IMR-90 (cell line): ENCODE data around the gene CDC42EP1.

Source experiments
- BHLHE40 ChIP-seq: fragments of 150-350 bp; IDR thresholded peaks from 2 replicates; pipeline ENCODE4 v1.6.1; 2016; ENCODE audit warnings: mild to moderate bottlenecking, low read depth, low read length
- CEBPB ChIP-seq: IDR thresholded peaks from 2 replicates; pipeline ENCODE4 v1.6.1; 2012; ENCODE audit warnings: low read depth, low read length, improper control_type of control experiment
- CTCF ChIP-seq: conservative IDR thresholded peaks from 2 replicates; pipeline ENCODE4 v1.5.1; 2012; ENCODE audit warnings: mild to moderate bottlenecking, low read depth, low read length, improper control_type of control experiment
- FOS ChIP-seq: fragments of 150-350 bp; IDR thresholded peaks from 2 replicates; pipeline ENCODE4 v1.6.1; 2016; ENCODE audit warnings: low read depth, low read length
- MXI1 ChIP-seq: IDR thresholded peaks from 2 replicates; pipeline ENCODE4 v1.6.1; 2012; ENCODE audit warnings: low read depth, mild to moderate bottlenecking, low read length, moderate library complexity, borderline replicate concordance
- NFE2L2 ChIP-seq: fragments of 150-350 bp; IDR thresholded peaks from 2 replicates; pipeline ENCODE4 v1.6.1; 2016; ENCODE audit warnings: low read depth, mild to moderate bottlenecking, low read length
- POLR2A ChIP-seq: IDR thresholded peaks from 2 replicates; pipeline ENCODE4 v1.6.1; 2012; ENCODE audit warnings: mild to moderate bottlenecking, low read depth, low read length
- RCOR1 ChIP-seq: IDR thresholded peaks from 2 replicates; pipeline ENCODE4 v1.6.1; 2012; ENCODE audit warnings: mild to moderate bottlenecking, low read length, improper control_type of control experiment; ENCODE audit not compliant: insufficient replicate concordance
- RFX5 ChIP-seq: IDR thresholded peaks from 2 replicates; pipeline ENCODE4 v1.8.0; 2012; ENCODE audit warnings: low read depth, mild to moderate bottlenecking, low read length, moderate library complexity
- USF2 ChIP-seq: fragments of 150-350 bp; IDR thresholded peaks from 2 replicates; pipeline ENCODE4 v1.6.1; 2017; ENCODE audit warnings: mild to moderate bottlenecking, antibody characterized with exemption, low read length, low read depth
- TF ChIP-seq, protein P1 (sequence below): fragments of 150-350 bp; IDR thresholded peaks from 2 replicates; pipeline ENCODE4 v1.6.1; 2016; ENCODE audit warnings: low read depth, mild to moderate bottlenecking, low read length, moderate library complexity, borderline replicate concordance

- TF ChIP-seq CTCF: no peak
- TF ChIP-seq NFE2L2: no peak
- TF ChIP-seq BHLHE40: no peak
- TF ChIP-seq MXI1: no peak
- no peak for TF ChIP-seq RCOR1
- TF ChIP-seq FOS: no peak
- no peak for TF ChIP-seq CEBPB
- TF ChIP-seq, protein P1, sequence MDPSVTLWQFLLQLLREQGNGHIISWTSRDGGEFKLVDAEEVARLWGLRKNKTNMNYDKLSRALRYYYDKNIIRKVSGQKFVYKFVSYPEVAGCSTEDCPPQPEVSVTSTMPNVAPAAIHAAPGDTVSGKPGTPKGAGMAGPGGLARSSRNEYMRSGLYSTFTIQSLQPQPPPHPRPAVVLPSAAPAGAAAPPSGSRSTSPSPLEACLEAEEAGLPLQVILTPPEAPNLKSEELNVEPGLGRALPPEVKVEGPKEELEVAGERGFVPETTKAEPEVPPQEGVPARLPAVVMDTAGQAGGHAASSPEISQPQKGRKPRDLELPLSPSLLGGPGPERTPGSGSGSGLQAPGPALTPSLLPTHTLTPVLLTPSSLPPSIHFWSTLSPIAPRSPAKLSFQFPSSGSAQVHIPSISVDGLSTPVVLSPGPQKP: no peak
- no peak for TF ChIP-seq RFX5
- no peak for TF ChIP-seq POLR2A
- TF ChIP-seq USF2: no peak
These were observed 39.0 kb upstream of the CDC42EP1 start for GRCh38 chr22:37521236-37521739.
